Gastrocnemius medialis (tissue), 4 donors: Measurements from ENCODE around the gene ZNF30. TPM values are rescaled to one million over a fixed set of nuclear protein-coding genes. Genes with fewer than 3 reads are reported as not detected.

Experiments used
- ATAC-seq, 2 donors: fragments of 150-250 bp; one replicate each; pipeline ENCODE4 v1.9.1; 2016
- DNase-seq, 2 donors: peaks; one replicate each; pipeline ENCODE4 v3.0.0-alpha.2; 2019
- H3K27ac ChIP-seq, 4 donors: fragments of 200-600 bp; sonication (generic); 1 replicate in 1 of 4; 2 replicates in 3 of 4; pipeline ENCODE4 v1.5.1; 2016 to 2018; ENCODE audit warnings: mild to moderate bottlenecking in 2 of 4, moderate library complexity in 1 of 4
- H3K27me3 ChIP-seq, 3 donors: fragments of 200-600 bp; sonication (generic) in 2 of 3; 1 replicate in 1 of 3; 2 replicates in 2 of 3; pipeline versions ENCODE4 v1.5.1 to v1.6.0; 2016 to 2019; ENCODE audit warnings: mild to moderate bottlenecking in 1 of 3, moderate library complexity in 1 of 3
- H3K36me3 ChIP-seq, 2 donors: fragments of 200-600 bp; sonication (generic) in 1 of 2; one replicate each; pipeline ENCODE4 v1.5.1; 2017 to 2018
- H3K4me1 ChIP-seq, 2 donors: fragments of 200-600 bp; sonication (generic) in 1 of 2; one replicate each; pipeline ENCODE4 v1.5.1; 2016 to 2017; ENCODE audit warnings: mild to moderate bottlenecking in 2 of 2
- H3K4me3 ChIP-seq, 4 donors: fragments of 200-600 bp; sonication (generic) in 3 of 4; 1 replicate in 1 of 4; 2 replicates in 3 of 4; pipeline ENCODE4 v1.5.1; 2016 to 2019; ENCODE audit warnings: mild to moderate bottlenecking in 2 of 4
- H3K9me3 ChIP-seq, 3 donors: fragments of 200-600 bp; sonication (generic) in 2 of 3; 1 replicate in 1 of 3; 2 replicates in 2 of 3; pipeline ENCODE4 v1.5.1; 2016 to 2019
- CTCF ChIP-seq, 5 experiments: fragments of 450-650 bp in 3 of 5; fragments of 200-600 bp in 2 of 5; sonication (generic) in 2 of 5; IDR thresholded peaks in 4 of 5; conservative IDR thresholded peaks in 1 of 5; 1 replicate in 4 of 5; 2 replicates in 1 of 5; pipeline ENCODE4 v1.5.1; 2016 to 2019; ENCODE audit warnings: antibody characterized with exemption in 5 of 5, mild to moderate bottlenecking in 3 of 5, moderate library complexity in 3 of 5
- POLR2A ChIP-seq, 2 donors: fragments of 450-650 bp; IDR thresholded peaks; one replicate each; pipeline ENCODE4 v1.6.1; 2017; ENCODE audit warnings: antibody characterized with exemption in 2 of 2, mild to moderate bottlenecking in 2 of 2, moderate library complexity in 2 of 2
- in situ Hi-C, 4 donors: fragments of 200-750 bp; cut with MboI; loops; one replicate each; pipeline versions ENCODE4 v1.15.0 to v1.8.0; 2017; ENCODE audit warnings: low sequenced_read_pairs in 4 of 4
- intact Hi-C: fragments of 100-400 bp; cut with DNase I; formaldehyde crosslinking; loops from one replicate; pipeline ENCODE4 v1.15.1; 2023; ENCODE audit warnings: low total_unique reads
- total RNA-seq, 4 donors: library from RNA; depleted of rRNA; stranded (reverse); fragments of >200 nt; gene quantifications; one replicate each; pipeline versions ENCODE4 v1.1.0 to v1.2.3, GENCODE V29; 2016

ZNF30 gene
- total RNA-seq, 4 donors from 2014 or later, result 0.66 to 2.3 (median 0.92) TPM

DNA sequence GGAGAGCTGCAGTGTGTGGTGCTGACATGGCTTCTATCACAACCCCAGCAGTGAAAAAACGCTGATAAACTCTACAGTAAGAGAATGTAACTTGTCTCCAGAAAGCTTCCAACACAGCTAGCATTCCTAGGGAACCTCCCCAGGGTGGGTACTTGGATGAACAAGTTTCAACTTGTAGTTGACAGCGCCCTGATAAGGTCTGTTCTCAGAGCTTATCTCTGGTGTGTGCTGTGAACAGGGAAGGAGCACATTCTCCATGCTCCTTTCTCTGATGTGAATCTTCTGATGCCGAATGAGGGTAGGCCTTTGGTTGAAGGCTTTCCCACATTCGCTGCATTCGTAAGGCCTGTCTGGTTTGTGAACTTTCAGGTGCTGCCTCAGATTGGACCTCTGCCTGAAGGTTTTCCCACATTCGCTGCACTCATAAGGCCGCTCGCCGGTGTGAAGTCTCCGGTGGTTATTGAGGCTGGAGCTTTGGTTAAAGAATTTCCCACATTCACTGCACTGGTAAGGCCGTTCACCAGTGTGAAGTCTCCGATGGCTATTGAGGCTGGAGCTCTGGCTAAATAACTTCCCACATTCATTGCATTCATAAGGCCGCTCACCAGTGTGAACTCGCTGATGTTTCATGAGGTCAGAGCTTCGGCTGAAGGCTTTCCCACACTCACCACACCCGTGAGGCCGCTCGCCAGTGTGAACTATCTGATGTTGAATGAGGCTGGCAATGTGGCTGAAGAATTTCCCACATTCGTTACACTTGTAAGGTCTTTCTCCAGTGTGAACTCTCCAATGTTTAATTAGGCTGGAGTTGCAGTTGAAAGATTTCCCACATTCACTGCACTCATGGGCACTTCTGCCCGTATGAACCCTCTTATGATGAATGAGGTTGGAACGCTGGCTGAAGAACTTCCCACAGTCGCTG lies 31.4 kb downstream of the ZNF30 start:
- ATAC-seq, result no peak
- in situ Hi-C loops (no loop called here), intact Hi-C loops (no loop called here)
- no peak for DNase-seq
- no peak overlapping the region for H3K27ac ChIP-seq
- H3K4me1 ChIP-seq, result peaks cover 9 to 12% of the 10 kb centered on the region in 2 donors
- peak overlapping the region in 1 of 4 donors; percentile 31 for H3K4me3 ChIP-seq
- H3K36me3 ChIP-seq, result peaks cover 10 to 68% of the 10 kb centered on the region in 2 donors
- H3K9me3 ChIP-seq, result peaks cover 6 to 67% (median 31%) of the 10 kb centered on the region in 3 donors
- TF ChIP-seq CTCF (IDR thresholded peaks at IDR 0.05 in 4 of 5, conservative IDR thresholded peaks at IDR 0.05 in 1 of 5) (no peak), POLR2A (IDR thresholded peaks at IDR 0.05) (no peak)
- H3K27me3 ChIP-seq, result no peaks in the 10 kb centered on the region

DNA sequence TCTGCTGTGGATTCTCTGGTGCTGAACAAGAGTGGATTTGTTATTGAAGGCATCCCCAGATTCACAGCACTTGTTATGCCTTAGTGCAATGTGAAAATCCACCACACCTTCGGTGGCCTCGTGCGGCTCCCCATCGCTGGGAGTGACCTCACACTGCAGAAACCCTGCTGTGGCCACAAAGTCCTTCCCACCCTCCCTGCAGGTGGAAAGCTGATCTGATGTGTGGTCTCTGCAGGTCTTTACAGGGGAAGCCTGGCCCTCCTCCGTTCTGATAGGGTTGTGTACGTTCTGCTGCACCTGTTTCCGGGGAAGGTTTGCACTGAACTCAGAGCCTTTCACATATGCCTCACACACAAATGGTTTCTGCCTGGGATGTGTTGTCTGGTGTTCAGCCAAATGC lies 32.3 kb downstream of the ZNF30 start:
- no peak overlapping the region for H3K27ac ChIP-seq
- intact Hi-C loops, result no loop called here
- H3K9me3 ChIP-seq, result peaks cover 6 to 58% (median 28%) of the 10 kb centered on the region in 3 donors
- TF ChIP-seq CTCF (IDR thresholded peaks at IDR 0.05 in 4 of 5, conservative IDR thresholded peaks at IDR 0.05 in 1 of 5), result no peak
- TF ChIP-seq POLR2A (IDR thresholded peaks at IDR 0.05), result no peak
- no peak for DNase-seq
- peaks cover 10 to 59% of the 10 kb centered on the region in 2 donors for H3K36me3 ChIP-seq
- no peaks in the 10 kb centered on the region for H3K27me3 ChIP-seq
- no peak for ATAC-seq
- peak overlapping the region in 1 of 4 donors; percentile 31 for H3K4me3 ChIP-seq
- in situ Hi-C loops, result no loop called here
- peaks cover 15 to 18% of the 10 kb centered on the region in 2 donors for H3K4me1 ChIP-seq

DNA sequence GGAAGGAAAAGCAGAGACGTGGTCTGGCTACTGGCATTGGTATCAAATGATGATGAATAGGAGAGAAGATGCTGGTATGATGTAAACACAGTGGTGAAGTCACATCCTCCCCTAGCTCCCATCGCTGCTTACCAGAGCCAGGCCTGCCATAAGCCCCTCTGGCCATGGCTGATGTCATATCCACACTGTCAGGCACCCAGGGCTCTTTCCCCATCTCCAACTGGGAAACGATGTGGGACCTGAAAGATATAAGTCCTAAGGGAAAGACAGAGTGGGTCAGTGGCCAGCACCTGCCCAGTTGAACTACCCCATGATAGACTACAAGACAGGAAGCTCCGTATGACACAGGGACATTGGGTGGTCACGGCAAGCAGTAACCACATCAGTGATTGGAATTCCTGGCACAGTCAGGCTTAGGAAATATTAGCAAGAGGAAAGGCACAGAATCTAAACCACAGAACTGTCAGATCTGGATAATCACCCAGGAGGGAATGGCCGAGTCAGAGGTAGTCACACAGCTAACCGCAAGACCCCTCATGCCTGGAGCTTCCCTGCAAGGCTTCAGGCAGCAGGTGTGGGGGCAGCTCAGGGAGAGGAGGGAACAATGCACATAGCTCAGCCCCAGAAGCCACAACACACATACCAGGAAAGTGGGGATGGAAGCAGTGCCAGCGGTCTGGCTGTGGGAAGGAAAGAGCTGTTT lies 33.6 kb downstream of the ZNF30 start:
- Histone ChIP-seq H3K4me1 (peaks cover 15 to 18% of the 10 kb centered on the region in 2 donors), H3K27ac (no peak overlapping the region), H3K36me3 (peaks cover 10 to 55% of the 10 kb centered on the region in 2 donors), H3K9me3 (peaks cover 6 to 52% (median 28%) of the 10 kb centered on the region in 3 donors), H3K4me3 (peak overlapping the region in 1 of 4 donors; percentile 4), H3K27me3 (no peaks in the 10 kb centered on the region)
- intact Hi-C loops (loop anchor here (5.0 kb wide), 1 partner anchor 33 kb away; the partner anchor contains the start of gene ZNF30), in situ Hi-C loops (no loop called here)
- ATAC-seq (no peak), DNase-seq (no peak)
- no peak for TF ChIP-seq CTCF (IDR thresholded peaks at IDR 0.05 in 4 of 5, conservative IDR thresholded peaks at IDR 0.05 in 1 of 5)

DNA sequence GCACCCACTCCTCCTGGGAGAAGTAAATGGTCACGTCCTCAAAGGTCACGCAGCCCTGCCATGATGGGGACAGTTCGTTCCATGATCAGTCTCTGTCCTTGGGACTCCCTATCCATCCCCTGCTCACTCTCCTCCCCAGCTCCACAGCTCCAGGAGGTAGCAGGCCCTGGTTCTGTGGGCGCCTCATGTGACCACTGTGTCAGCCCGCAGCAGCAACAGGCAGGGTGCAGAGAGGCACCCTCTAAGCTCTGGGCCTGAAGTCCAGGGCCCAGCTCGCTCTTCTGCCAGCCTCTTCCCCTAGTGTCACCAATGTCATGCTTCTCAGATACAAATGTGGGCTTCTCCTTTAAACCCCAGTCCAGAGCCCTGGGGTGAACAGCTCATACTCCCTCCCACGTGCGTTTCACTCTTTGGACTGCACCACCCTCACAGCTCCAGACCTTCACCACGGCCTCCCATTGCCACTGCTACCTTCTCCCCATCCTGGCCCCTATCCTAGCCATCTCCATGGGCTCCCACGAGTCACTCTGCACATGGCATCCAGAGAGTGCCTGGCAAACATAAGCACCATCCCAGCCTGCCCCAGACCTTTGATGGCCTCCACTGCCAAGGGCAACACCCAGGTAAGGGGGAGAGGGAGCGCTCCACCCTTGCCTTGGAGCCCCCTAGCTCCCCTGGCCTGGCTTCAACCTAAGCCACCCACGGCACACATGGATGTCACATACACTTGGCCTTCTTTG lies 34.4 kb downstream of the ZNF30 start:
- H3K36me3 ChIP-seq, result peaks cover 7 to 51% of the 10 kb centered on the region in 2 donors
- intact Hi-C loops, result loop anchor here (5.0 kb wide), 1 partner anchor 34 kb away; the partner anchor contains the start of gene ZNF30

More for the DNA sequence above, 34.4 kb downstream of the ZNF30 start:
- peak overlapping the region in 2 of 4 donors; percentile 59 to 72 for H3K27ac ChIP-seq
- no peak overlapping the region for H3K4me3 ChIP-seq
- ATAC-seq, result no peak
- TF ChIP-seq POLR2A (IDR thresholded peaks at IDR 0.05), result no peak
- TF ChIP-seq CTCF (IDR thresholded peaks at IDR 0.05 in 4 of 5, conservative IDR thresholded peaks at IDR 0.05 in 1 of 5), result no peak
- peaks cover 15 to 18% of the 10 kb centered on the region in 2 donors for H3K4me1 ChIP-seq
- peaks cover 6 to 45% (median 28%) of the 10 kb centered on the region in 3 donors for H3K9me3 ChIP-seq
- in situ Hi-C loops, result no loop called here
- H3K27me3 ChIP-seq, result no peaks in the 10 kb centered on the region
- no peak for DNase-seq
